ENCODE results near the gene TBCA.

GRCh38 chr5:77734885-77735284 is 41.3 kb downstream of the TBCA start:
- TF ChIP-seq CTCF (IDR thresholded peaks at IDR 0.05) (no peak), POLR2A (IDR thresholded peaks at IDR 0.05) (no peak)

Measured in Peyer's patch (tissue), 4 donors.